Thoracic aorta (tissue), 2 donors: ENCODE data around the gene CCK. TPM values are rescaled to one million over a fixed set of nuclear protein-coding genes. Genes with fewer than 3 reads are reported as not detected.

ENCODE experiments used
- ATAC-seq: fragments of 150-250 bp; one replicate; pipeline ENCODE4 v1.8.0; 2017; ENCODE audit warnings: low read depth; ENCODE audit not compliant: insufficient number of reproducible peaks, low FRiP score
- DNase-seq: peaks from one replicate; pipeline ENCODE4 v3.0.0-alpha.2; 2020; ENCODE audit warnings: low spot score
- H3K27ac ChIP-seq, 2 donors: fragments of 200-600 bp; sonication (generic); 1 replicate in 1 of 2; 2 replicates in 1 of 2; pipeline ENCODE4 v1.5.1; 2016; ENCODE audit warnings: mild to moderate bottlenecking in 2 of 2, moderate library complexity in 2 of 2
- H3K27me3 ChIP-seq: fragments of 200-600 bp; sonication (generic); replicated peaks from 2 replicates; pipeline ENCODE4 v1.6.0; 2016; ENCODE audit warnings: mild to moderate bottlenecking; ENCODE audit not compliant: insufficient read depth
- H3K36me3 ChIP-seq: fragments of 200-600 bp; sonication (generic); one replicate; pipeline ENCODE4 v1.5.1; 2016
- H3K4me1 ChIP-seq, 2 donors: fragments of 200-600 bp; sonication (generic); 1 replicate in 1 of 2; 2 replicates in 1 of 2; pipeline versions ENCODE4 v1.5.1 to v1.6.0; 2016; ENCODE audit warnings: low read depth in 2 of 2, mild to moderate bottlenecking in 1 of 2; ENCODE audit not compliant: control insufficient read depth in 1 of 2
- H3K4me3 ChIP-seq: fragments of 200-600 bp; sonication (generic); 2 replicates; pipeline ENCODE4 v1.5.1; 2016; ENCODE audit warnings: mild to moderate bottlenecking
- H3K9me3 ChIP-seq: fragments of 200-600 bp; sonication (generic); 2 replicates; pipeline ENCODE4 v1.5.1; 2016
- total RNA-seq, 2 donors: library from RNA; depleted of rRNA; stranded (reverse); fragments of >200 nt; gene quantifications; one replicate each; pipeline versions ENCODE4 v1.1.0 to v1.2.3, GENCODE V29; 2016
- TF ChIP-seq, protein P1 (sequence below): fragments of 200-600 bp; sonication (generic); IDR thresholded peaks from one replicate; pipeline ENCODE4 v1.5.1; 2019; ENCODE audit warnings: antibody characterized with exemption

Gene CCK
- total RNA-seq, 2 donors from 2014 or later: not detected

DNA sequence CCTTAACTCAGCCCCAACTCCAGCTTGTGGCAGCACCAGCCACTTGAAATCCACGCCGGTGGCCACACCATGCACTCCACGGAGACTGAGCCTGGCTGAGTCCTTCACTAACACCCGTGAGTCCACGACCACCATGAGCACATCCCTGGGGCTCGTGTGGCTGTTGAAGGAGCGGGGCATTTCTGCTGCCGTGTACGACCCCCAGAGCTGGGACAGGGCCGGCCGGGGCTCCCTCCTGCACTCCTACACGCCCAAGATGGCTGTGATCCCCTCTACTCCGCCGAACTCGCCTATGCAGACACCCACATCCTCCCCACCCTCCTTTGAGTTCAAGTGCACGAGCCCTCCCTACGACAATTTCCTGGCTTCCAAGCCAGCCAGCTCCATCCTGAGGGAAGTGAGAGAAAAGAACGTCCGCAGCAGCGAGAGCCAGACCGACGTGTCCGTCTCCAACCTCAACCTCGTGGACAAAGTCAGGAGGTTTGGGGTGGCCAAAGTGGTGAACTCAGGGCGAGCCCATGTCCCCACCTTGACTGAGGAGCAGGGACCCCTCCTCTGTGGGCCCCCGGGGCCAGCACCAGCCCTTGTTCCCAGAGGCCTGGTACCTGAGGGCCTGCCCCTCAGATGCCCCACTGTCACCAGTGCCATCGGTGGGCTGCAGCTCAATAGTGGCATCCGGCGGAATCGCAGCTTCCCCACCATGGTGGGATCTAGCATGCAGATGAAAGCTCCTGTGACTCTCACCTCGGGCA lies 42.9 kb downstream of the CCK start:
- ATAC-seq (no peak), DNase-seq (no peak)
- H3K4me3 ChIP-seq: no peak overlapping the region
- no peaks in the 10 kb centered on the region for H3K4me1 ChIP-seq
- H3K9me3 ChIP-seq: no peaks in the 10 kb centered on the region
- peaks cover 18% of the 10 kb centered on the region for H3K36me3 ChIP-seq
- TF ChIP-seq, protein P1, sequence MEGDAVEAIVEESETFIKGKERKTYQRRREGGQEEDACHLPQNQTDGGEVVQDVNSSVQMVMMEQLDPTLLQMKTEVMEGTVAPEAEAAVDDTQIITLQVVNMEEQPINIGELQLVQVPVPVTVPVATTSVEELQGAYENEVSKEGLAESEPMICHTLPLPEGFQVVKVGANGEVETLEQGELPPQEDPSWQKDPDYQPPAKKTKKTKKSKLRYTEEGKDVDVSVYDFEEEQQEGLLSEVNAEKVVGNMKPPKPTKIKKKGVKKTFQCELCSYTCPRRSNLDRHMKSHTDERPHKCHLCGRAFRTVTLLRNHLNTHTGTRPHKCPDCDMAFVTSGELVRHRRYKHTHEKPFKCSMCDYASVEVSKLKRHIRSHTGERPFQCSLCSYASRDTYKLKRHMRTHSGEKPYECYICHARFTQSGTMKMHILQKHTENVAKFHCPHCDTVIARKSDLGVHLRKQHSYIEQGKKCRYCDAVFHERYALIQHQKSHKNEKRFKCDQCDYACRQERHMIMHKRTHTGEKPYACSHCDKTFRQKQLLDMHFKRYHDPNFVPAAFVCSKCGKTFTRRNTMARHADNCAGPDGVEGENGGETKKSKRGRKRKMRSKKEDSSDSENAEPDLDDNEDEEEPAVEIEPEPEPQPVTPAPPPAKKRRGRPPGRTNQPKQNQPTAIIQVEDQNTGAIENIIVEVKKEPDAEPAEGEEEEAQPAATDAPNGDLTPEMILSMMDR: no peak
- no peaks in the 10 kb centered on the region for H3K27me3 ChIP-seq
- no peak overlapping the region for H3K27ac ChIP-seq

DNA sequence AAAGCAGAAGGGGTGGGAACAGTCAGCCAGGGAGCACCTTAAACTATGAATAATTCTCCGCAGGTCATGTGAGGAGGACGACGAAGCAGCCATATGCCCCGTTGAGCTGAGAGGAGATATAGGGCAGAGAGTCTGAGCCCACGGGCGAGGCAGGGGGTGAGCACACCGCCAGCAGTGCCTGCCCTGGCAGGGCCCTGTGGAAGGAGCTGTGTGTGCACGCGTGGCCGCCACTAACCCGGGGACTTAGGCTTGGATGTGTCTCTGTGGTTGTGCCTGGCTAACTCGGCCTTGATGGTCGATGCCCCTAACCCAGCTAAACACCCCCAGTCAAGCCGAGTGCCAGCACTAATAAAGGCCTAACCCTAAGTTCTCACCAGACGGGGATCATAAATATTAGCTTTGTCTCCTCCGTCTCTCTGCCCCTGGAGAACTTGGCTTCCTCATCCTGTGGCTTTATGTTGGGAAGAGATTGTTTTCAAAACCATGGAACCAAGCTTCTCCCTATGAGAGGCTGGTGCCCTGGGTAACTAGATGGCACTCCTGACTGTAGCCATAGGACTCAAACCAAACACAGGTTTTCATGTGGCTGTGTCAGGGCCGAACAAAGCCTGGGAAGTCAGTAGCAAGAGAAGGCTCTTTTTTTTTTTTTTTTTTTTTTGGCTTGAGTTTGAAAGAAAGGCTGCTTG lies 45.4 kb downstream of the CCK start:
- no peak for DNase-seq
- Histone ChIP-seq H3K4me3 (no peak overlapping the region), H3K27ac (no peak overlapping the region), H3K9me3 (no peaks in the 10 kb centered on the region), H3K36me3 (peaks cover 18% of the 10 kb centered on the region), H3K27me3 (no peaks in the 10 kb centered on the region), H3K4me1 (no peaks in the 10 kb centered on the region)
- no peak for ATAC-seq
- TF ChIP-seq, protein P1: no peak

- H3K4me3 ChIP-seq: no peak overlapping the region
- no peak overlapping the region for H3K27ac ChIP-seq
- TF ChIP-seq, protein P1: no peak
- H3K9me3 ChIP-seq: no peaks in the 10 kb centered on the region
- H3K4me1 ChIP-seq: no peaks in the 10 kb centered on the region
- DNase-seq (no peak), ATAC-seq (no peak)
- H3K36me3 ChIP-seq: peaks cover 6% of the 10 kb centered on the region
- no peaks in the 10 kb centered on the region for H3K27me3 ChIP-seq
Observed at GRCh38 chr3:42216931-42217333, 49.1 kb downstream of the CCK start.

DNA sequence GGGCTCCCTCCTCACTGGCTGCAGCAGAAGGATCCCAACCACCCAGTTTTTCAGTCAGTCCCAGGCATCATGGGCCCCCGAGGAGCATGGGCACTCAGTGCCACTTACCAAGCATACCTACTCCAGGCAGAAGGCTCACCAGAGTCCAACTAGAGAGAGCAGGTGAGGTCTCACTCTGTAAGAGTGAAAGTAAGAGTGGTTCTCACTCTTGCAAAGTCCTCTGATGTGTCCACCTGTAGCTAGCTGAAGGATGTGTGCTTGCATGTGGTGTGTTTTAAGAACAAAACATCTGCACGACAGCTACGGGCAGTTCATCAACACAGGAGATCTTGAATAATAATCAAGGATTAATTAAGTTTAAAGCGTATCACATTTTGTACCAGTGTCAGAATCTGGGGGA lies 49.7 kb downstream of the CCK start:
- Histone ChIP-seq H3K4me1 (no peaks in the 10 kb centered on the region), H3K27me3 (no peaks in the 10 kb centered on the region), H3K27ac (no peak overlapping the region), H3K9me3 (no peaks in the 10 kb centered on the region), H3K36me3 (peaks cover 6% of the 10 kb centered on the region), H3K4me3 (no peak overlapping the region)
- TF ChIP-seq, protein P1: no peak
- DNase-seq (no peak), ATAC-seq (no peak)

GRCh38 chr3:42214565-42215283 lies 51.3 kb downstream of the CCK start:
- TF ChIP-seq, protein P1: no peak
- no peaks in the 10 kb centered on the region for H3K27me3 ChIP-seq
- ATAC-seq (no peak), DNase-seq (no peak)
- no peak overlapping the region for H3K4me3 ChIP-seq
- no peak overlapping the region for H3K27ac ChIP-seq
- H3K9me3 ChIP-seq: no peaks in the 10 kb centered on the region
- peaks cover 8% of the 10 kb centered on the region for H3K36me3 ChIP-seq
- no peaks in the 10 kb centered on the region for H3K4me1 ChIP-seq
